ENCODE measurements around the gene FSHB. TPM values are rescaled to one million over a fixed set of nuclear protein-coding genes. Genes with fewer than 3 reads are reported as not detected.
"Not testable (repeated sequence)": the region's sequence is repeated elsewhere in the genome, so short reads cannot be mapped to it uniquely, and the experiment has no call there.

FSHB gene
- polyA plus RNA-seq, 10 donors = not detected

- DNase-seq = no peak
Measured at GRCh38 chr11:30261821-30262220, 31.0 kb downstream of the FSHB start.

GRCh38 chr11:30268638-30269037, 37.8 kb downstream of the FSHB start:
- DNase-seq = not testable (repeated sequence)

- DNase-seq = no peak
Measured at GRCh38 chr11:30270671-30271070, 39.9 kb downstream of the FSHB start.

- no peak for DNase-seq
Measured at GRCh38 chr11:30277176-30277575, 46.4 kb downstream of the FSHB start.

DNA sequence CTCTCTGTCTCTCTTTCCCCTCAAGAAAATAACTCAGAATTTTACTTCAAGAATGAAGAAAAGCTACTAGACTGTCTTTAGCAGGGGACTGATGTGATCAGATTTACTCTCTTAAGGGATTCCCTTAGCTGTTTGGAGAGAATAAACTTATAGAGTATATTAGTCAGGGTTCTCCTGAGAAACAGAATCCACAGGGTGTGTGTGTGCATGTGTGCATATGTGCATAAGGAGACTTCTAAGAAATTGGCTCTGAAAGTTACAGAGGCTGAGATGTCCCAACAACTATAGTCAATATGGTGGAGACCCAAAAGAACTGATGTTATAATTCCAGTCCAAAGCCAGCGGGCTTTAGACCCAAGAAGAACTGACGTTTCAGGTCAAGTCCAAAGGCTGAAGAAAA, 49.0 kb downstream of the FSHB start:
- no peak for DNase-seq

GRCh38 chr11:30281476-30282288, 50.9 kb downstream of the FSHB start:
- no peak for DNase-seq

DNA sequence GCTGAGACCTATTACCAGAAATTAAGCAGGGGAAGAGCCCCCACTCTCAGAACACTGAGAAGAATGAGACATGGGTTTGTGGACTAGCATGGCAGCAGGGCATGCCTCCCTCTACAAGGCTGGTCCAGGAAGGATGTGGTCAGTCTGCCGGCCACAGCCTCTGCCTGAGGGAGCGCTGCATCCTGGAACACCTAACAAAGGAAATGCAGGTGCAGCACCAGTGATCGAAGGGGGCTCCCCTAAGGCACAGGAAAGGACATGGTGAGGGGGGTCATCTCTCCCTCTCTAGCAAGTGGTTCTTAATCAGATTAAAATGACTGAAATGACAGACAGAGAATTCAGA, 51.4 kb downstream of the FSHB start:
- no peak for DNase-seq

Other genes starting within 250 kb of the FSHB start
- gene KCNA4, start 214.0 kb upstream of the FSHB start, polyA plus RNA-seq (ENCODE audit: insufficient read length in 10 of 10) = under 1 TPM; 0.11 to 0.60 (median 0.21) TPM
- gene ARL14EP, start 92.1 kb downstream of the FSHB start, polyA plus RNA-seq (ENCODE audit: insufficient read length in 10 of 10) = 10 to 100 TPM; 31.7 to 41.7 (median 36.8) TPM